WI38 (cell line): ENCODE measurements around the gene MDC1.
"Not testable (repeated sequence)": the region's sequence is repeated elsewhere in the genome, so short reads cannot be mapped to it uniquely, and the experiment has no call there.

ENCODE experiments used
- H3K4me3 ChIP-seq: 2 replicates; pipeline ENCODE4 v1.5.1; 2011; ENCODE audit warnings: low read depth, mild to moderate bottlenecking, control low read depth, low read length
- CTCF ChIP-seq: IDR thresholded peaks from 2 replicates; pipeline ENCODE4 v1.5.1; 2012; ENCODE audit warnings: low read depth, mild to moderate bottlenecking, control low read depth, low read length

Gene MDC1

GRCh38 chr6:30717129-30717844 is at the start of gene MDC1:
MDC1 (minus strand) TSS chr6:30717281; CDS start chr6:30715175, 2,106 bp downstream.
- H3K4me3 ChIP-seq, result peak within 1 kb of the TSS; percentile 67
- TF ChIP-seq CTCF, result 0 out of 2 replicates have a peak, but pooled peaks have one; percentile 22

- no peak overlapping the region for H3K4me3 ChIP-seq
- TF ChIP-seq CTCF, result no peak
Measured at GRCh38 chr6:30766461-30767157, 49.5 kb upstream of the MDC1 start.

- not testable (repeated sequence) for H3K4me3 ChIP-seq
Measured at GRCh38 chr6:30765495-30765894, 48.4 kb upstream of the MDC1 start.

- not testable (repeated sequence) for H3K4me3 ChIP-seq
Measured at GRCh38 chr6:30764490-30765043, 47.5 kb upstream of the MDC1 start.

GRCh38 chr6:30763618-30764489 is 46.8 kb upstream of the MDC1 start:
- no peak; the same call in 1 of the 2 replicates for TF ChIP-seq CTCF
- no peak overlapping the region for H3K4me3 ChIP-seq

- no peak for TF ChIP-seq CTCF
- H3K4me3 ChIP-seq, result no peak overlapping the region
Measured at GRCh38 chr6:30763155-30763617, 46.1 kb upstream of the MDC1 start.

GRCh38 chr6:30761791-30762429 is 44.8 kb upstream of the MDC1 start:
- no peak for TF ChIP-seq CTCF

More at GRCh38 chr6:30761791-30762429, 44.8 kb upstream of the MDC1 start:
- H3K4me3 ChIP-seq, result no peak overlapping the region
